Measurements from ENCODE around the gene SNRPD1.
"Not testable (repeated sequence)": the region's sequence is repeated elsewhere in the genome, so short reads cannot be mapped to it uniquely, and the experiment has no call there.

SNRPD1 gene

DNA sequence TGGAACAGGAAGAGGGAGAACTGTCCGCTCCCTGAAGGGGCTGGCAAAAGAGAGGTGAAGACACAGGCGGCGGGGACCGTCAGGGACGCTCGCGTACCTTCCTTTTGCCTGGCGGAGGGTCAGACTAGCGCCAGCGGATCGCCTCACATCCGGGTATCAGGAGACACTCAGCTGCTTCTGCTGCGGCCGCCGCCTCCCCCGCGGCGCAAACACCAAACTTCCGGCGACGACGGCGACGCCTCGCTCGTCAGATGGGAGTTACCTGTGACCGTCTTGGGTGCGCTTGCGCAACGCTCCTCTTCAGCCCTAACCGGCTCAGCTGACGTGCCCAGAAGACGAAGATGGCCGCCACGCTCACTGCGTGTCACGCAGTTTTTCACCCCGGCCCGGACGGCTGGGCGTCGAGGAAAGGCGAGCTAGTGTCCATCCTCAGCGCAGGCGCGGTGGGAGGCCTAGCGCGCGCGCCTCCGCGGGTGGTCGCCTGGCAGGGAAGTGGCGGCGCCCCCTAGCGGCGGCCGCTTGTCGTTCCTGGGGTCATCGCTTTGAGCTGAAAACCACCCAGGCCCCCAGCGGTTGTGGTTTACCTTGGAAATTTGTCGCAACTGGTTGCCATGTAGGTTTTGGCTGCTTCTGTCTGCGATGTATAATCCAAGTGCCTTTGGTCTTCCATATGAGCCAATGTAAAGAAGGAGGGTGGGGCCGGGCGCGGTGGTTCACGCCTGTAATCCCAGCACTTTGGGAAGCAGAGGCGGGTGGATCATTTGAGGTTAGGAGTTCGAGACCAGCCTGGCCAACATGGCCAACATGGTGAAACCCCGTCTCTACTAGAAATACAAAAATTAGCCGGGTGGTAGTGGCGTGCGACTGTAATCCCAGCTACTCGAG, 11.3 kb upstream of the SNRPD1 start, which contains the start of gene ESCO1:
TSS of gene ESCO1 (minus strand) at position 179 of the 885 bp plus-strand sequence. CDS start 25,861 bp downstream, outside the sequence.
- TF ChIP-seq POLR2A (IDR thresholded peaks at IDR 0.05; ENCODE audit: low read depth, low read length) (peak; percentile 94), POLR2AphosphoS5 (IDR thresholded peaks at IDR 0.05; ENCODE audit: low read depth, low read length) (peak; percentile 89), TAF1 (IDR thresholded peaks at IDR 0.05; ENCODE audit: borderline replicate concordance, low read depth, low read length) (0 out of 2 replicates have a peak, but pooled peaks have one; percentile 70)
- peak; percentile 89 for DNase-seq (ENCODE audit: insufficient read length)
- peak; percentile 98 for FAIRE-seq

GRCh38 chr18:21602299-21602587, 9.9 kb upstream of the SNRPD1 start:
- TF ChIP-seq POLR2AphosphoS5 (IDR thresholded peaks at IDR 0.05; ENCODE audit: low read depth, low read length) (no peak), TAF1 (IDR thresholded peaks at IDR 0.05; ENCODE audit: borderline replicate concordance, low read depth, low read length) (no peak), POLR2A (IDR thresholded peaks at IDR 0.05; ENCODE audit: low read depth, low read length) (no peak)
- DNase-seq (ENCODE audit: insufficient read length) = no peak
- FAIRE-seq = no peak

GRCh38 chr18:21604671-21605070, 7.4 kb upstream of the SNRPD1 start:
- no peak for TF ChIP-seq POLR2AphosphoS5 (IDR thresholded peaks at IDR 0.05; ENCODE audit: low read depth, low read length)
- no peak for TF ChIP-seq POLR2A (IDR thresholded peaks at IDR 0.05; ENCODE audit: low read depth, low read length)
- TF ChIP-seq TAF1 (IDR thresholded peaks at IDR 0.05; ENCODE audit: borderline replicate concordance, low read depth, low read length) = no peak
- FAIRE-seq (peak; percentile 77), DNase-seq (ENCODE audit: insufficient read length) (no peak)

DNA sequence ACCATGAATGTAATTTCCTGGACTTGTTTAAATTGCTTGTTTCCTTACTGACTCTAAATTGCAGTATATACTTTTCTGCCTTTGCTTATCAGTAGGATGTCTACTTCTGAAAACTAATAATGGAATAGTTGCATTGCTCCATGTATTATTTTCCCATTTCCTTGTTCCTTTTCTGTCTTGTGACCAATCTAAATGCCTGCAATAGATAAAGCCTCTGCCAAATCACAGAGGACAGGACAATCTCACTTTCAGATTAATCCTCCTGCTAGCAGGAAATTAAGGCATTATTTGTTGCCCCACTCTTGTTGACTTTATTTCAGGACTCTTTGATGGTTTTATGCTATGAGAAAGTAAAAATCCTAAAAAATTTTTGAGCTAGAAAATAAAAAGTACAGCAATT, 6.9 kb upstream of the SNRPD1 start:
- DNase-seq (ENCODE audit: insufficient read length) (no peak), FAIRE-seq (no peak)
- no peak for TF ChIP-seq TAF1 (IDR thresholded peaks at IDR 0.05; ENCODE audit: borderline replicate concordance, low read depth, low read length)
- no peak for TF ChIP-seq POLR2AphosphoS5 (IDR thresholded peaks at IDR 0.05; ENCODE audit: low read depth, low read length)
- no peak for TF ChIP-seq POLR2A (IDR thresholded peaks at IDR 0.05; ENCODE audit: low read depth, low read length)

- not testable (repeated sequence) for DNase-seq (ENCODE audit: insufficient read length); FAIRE-seq
Measured at GRCh38 chr18:21611401-21612124, 551 bp upstream of the SNRPD1 start.

DNA sequence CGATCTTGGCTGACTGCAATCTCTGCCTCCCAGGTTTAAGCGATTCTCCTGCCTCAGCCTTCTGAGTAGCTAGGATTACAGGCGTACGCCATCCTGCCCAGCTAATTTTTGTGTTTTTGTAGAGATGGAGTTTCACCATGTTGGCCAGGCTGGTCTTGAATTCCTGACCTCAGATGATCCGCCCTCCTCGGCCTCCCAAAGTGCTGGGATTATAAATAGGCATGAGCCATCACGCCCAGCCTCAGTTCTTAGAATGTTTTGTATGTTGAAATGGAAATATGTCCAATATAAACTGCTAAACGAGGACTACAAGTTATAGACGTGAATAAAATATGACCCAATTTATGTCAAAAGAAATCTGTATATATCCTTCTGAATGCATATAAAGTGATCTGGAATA, 9.5 kb downstream of the SNRPD1 start:
- not testable (repeated sequence) for DNase-seq (ENCODE audit: insufficient read length); FAIRE-seq

GRCh38 chr18:21629089-21629832, 17.1 kb downstream of the SNRPD1 start:
- DNase-seq (ENCODE audit: insufficient read length) (no peak), FAIRE-seq (peak; percentile 70)

GRCh38 chr18:21632393-21632792, 20.3 kb downstream of the SNRPD1 start:
- FAIRE-seq = no peak
- no peak for TF ChIP-seq POLR2A (IDR thresholded peaks at IDR 0.05; ENCODE audit: low read depth, low read length)
- TF ChIP-seq POLR2AphosphoS5 (IDR thresholded peaks at IDR 0.05; ENCODE audit: low read depth, low read length) = no peak
- TF ChIP-seq TAF1 (IDR thresholded peaks at IDR 0.05; ENCODE audit: borderline replicate concordance, low read depth, low read length) = no peak
- no peak for DNase-seq (ENCODE audit: insufficient read length)

More at GRCh38 chr18:21629089-21629832, 17.1 kb downstream of the SNRPD1 start:
- no peak for TF ChIP-seq POLR2A (IDR thresholded peaks at IDR 0.05; ENCODE audit: low read depth, low read length)
- TF ChIP-seq TAF1 (IDR thresholded peaks at IDR 0.05; ENCODE audit: borderline replicate concordance, low read depth, low read length) = no peak
- 0 out of 2 replicates have a peak, but pooled peaks have one; percentile 44 for TF ChIP-seq POLR2AphosphoS5 (IDR thresholded peaks at IDR 0.05; ENCODE audit: low read depth, low read length)

GRCh38 chr18:21634588-21635199, 22.6 kb downstream of the SNRPD1 start:
- TF ChIP-seq TAF1 (IDR thresholded peaks at IDR 0.05; ENCODE audit: borderline replicate concordance, low read depth, low read length) (no peak), POLR2A (IDR thresholded peaks at IDR 0.05; ENCODE audit: low read depth, low read length) (no peak; the same call in 1 of the 2 replicates), POLR2AphosphoS5 (IDR thresholded peaks at IDR 0.05; ENCODE audit: low read depth, low read length) (no peak; the same call in 1 of the 2 replicates)
- no peak for FAIRE-seq
- DNase-seq (ENCODE audit: insufficient read length) = no peak

- FAIRE-seq (no peak), DNase-seq (ENCODE audit: insufficient read length) (no peak)
- TF ChIP-seq TAF1 (IDR thresholded peaks at IDR 0.05; ENCODE audit: borderline replicate concordance, low read depth, low read length) (no peak), POLR2A (IDR thresholded peaks at IDR 0.05; ENCODE audit: low read depth, low read length) (no peak)
Measured at GRCh38 chr18:21636769-21637168, 24.7 kb downstream of the SNRPD1 start.

GRCh38 chr18:21638822-21639221, 26.7 kb downstream of the SNRPD1 start:
- FAIRE-seq = no peak
- TF ChIP-seq POLR2AphosphoS5 (IDR thresholded peaks at IDR 0.05; ENCODE audit: low read depth, low read length) (no peak), POLR2A (IDR thresholded peaks at IDR 0.05; ENCODE audit: low read depth, low read length) (no peak), TAF1 (IDR thresholded peaks at IDR 0.05; ENCODE audit: borderline replicate concordance, low read depth, low read length) (no peak)
- no peak for DNase-seq (ENCODE audit: insufficient read length)

- DNase-seq (ENCODE audit: insufficient read length); FAIRE-seq: not testable (repeated sequence)
Measured at GRCh38 chr18:21640375-21640774, 28.3 kb downstream of the SNRPD1 start.

Data from GM12892 (cell line).